Measurements from ENCODE around the gene GRIPAP1. TPM values are rescaled to one million over a fixed set of nuclear protein-coding genes. Genes with fewer than 3 reads are reported as not detected.

GRIPAP1 gene
- total and polyA plus RNA-seq, 5 donors = 20.6 to 34.1 (median 26.6) TPM

Other genes starting within 250 kb of the GRIPAP1 start
- not detected for gene GLOD5, start 240.5 kb downstream of the GRIPAP1 start, total RNA-seq
- gene GLOD5, start 240.5 kb downstream of the GRIPAP1 start, polyA plus RNA-seq = not detected
- not detected for gene GATA1, start 215.7 kb downstream of the GRIPAP1 start, total RNA-seq
- not detected for gene GATA1, start 215.7 kb downstream of the GRIPAP1 start, polyA plus RNA-seq
- gene HDAC6, start 200.2 kb downstream of the GRIPAP1 start, total RNA-seq = 10 to 100 TPM; 42.6 to 56.7 (median 50.5) TPM
- gene HDAC6, start 200.2 kb downstream of the GRIPAP1 start, polyA plus RNA-seq = 41.5 TPM
- gene ERAS, start 175.8 kb downstream of the GRIPAP1 start, total RNA-seq = not detected
- not detected for gene ERAS, start 175.8 kb downstream of the GRIPAP1 start, polyA plus RNA-seq
- gene PCSK1N, start 166.7 kb downstream of the GRIPAP1 start, total RNA-seq = 1 to 10 TPM; 1.6 to 8.3 (median 4.9) TPM
- gene PCSK1N, start 166.7 kb downstream of the GRIPAP1 start, polyA plus RNA-seq = 9.6 TPM
- gene TIMM17B, start 104.5 kb downstream of the GRIPAP1 start, total RNA-seq = 10 to 100 TPM; 45.3 to 68.2 (median 59.7) TPM
- gene TIMM17B, start 104.5 kb downstream of the GRIPAP1 start, polyA plus RNA-seq = 74.4 TPM
- gene PQBP1, start 104.3 kb downstream of the GRIPAP1 start, total RNA-seq = 10 to 100 TPM; 59.8 to 72.6 (median 69.8) TPM
- gene PQBP1, start 104.3 kb downstream of the GRIPAP1 start, polyA plus RNA-seq = 78.6 TPM
- 10 to 100 TPM in 3 of 4 donors, 1 to 10 TPM in 1; 9.9 to 16.7 (median 13.2) TPM for gene SLC35A2, start 90.6 kb downstream of the GRIPAP1 start, total RNA-seq
- gene SLC35A2, start 90.6 kb downstream of the GRIPAP1 start, polyA plus RNA-seq = 10.4 TPM
- gene PIM2, start 83.2 kb downstream of the GRIPAP1 start, total RNA-seq = 1 to 10 TPM; 3.6 to 6.6 (median 5.7) TPM
- gene PIM2, start 83.2 kb downstream of the GRIPAP1 start, polyA plus RNA-seq = 4.3 TPM
- gene OTUD5, start 44.7 kb downstream of the GRIPAP1 start, total RNA-seq = 10 to 100 TPM; 22.7 to 27.3 (median 24.9) TPM
- gene OTUD5, start 44.7 kb downstream of the GRIPAP1 start, polyA plus RNA-seq = 19.9 TPM
- 1 to 10 TPM; 1.3 to 1.6 (median 1.5) TPM for gene KCND1, start 30.4 kb downstream of the GRIPAP1 start, total RNA-seq
- gene KCND1, start 30.4 kb downstream of the GRIPAP1 start, polyA plus RNA-seq = 0.97 TPM
- gene TFE3, start 41.1 kb upstream of the GRIPAP1 start, total RNA-seq = 10 to 100 TPM; 26.4 to 37.8 (median 28.3) TPM
- 21.4 TPM for gene TFE3, start 41.1 kb upstream of the GRIPAP1 start, polyA plus RNA-seq
- 1 to 10 TPM; 1.6 to 2.7 (median 1.9) TPM for gene CCDC120, start 56.7 kb upstream of the GRIPAP1 start, total RNA-seq
- gene CCDC120, start 56.7 kb upstream of the GRIPAP1 start, polyA plus RNA-seq = 1.2 TPM
- gene PRAF2, start 71.7 kb upstream of the GRIPAP1 start, total RNA-seq = 10 to 100 TPM; 14.2 to 20.2 (median 17.6) TPM
- gene PRAF2, start 71.7 kb upstream of the GRIPAP1 start, polyA plus RNA-seq = 23.4 TPM
- 10 to 100 TPM; 70.0 to 81.1 (median 79.8) TPM for gene WDR45, start 77.6 kb upstream of the GRIPAP1 start, total RNA-seq
- gene WDR45, start 77.6 kb upstream of the GRIPAP1 start, polyA plus RNA-seq = 82.5 TPM
- gene GPKOW, start 121.5 kb upstream of the GRIPAP1 start, total RNA-seq = 10 to 100 TPM; 17.4 to 20.1 (median 18.1) TPM
- gene GPKOW, start 121.5 kb upstream of the GRIPAP1 start, polyA plus RNA-seq = 14.2 TPM
- 10 to 100 TPM in 3 of 4 donors, 1 to 10 TPM in 1; 9.0 to 16.6 (median 15.4) TPM for gene MAGIX, start 160.5 kb upstream of the GRIPAP1 start, total RNA-seq
- 16.5 TPM for gene MAGIX, start 160.5 kb upstream of the GRIPAP1 start, polyA plus RNA-seq
- gene PLP2, start 169.6 kb upstream of the GRIPAP1 start, total RNA-seq = 10 to 100 TPM; 83.0 to 96.4 (median 87.0) TPM
- gene PLP2, start 169.6 kb upstream of the GRIPAP1 start, polyA plus RNA-seq = 89.0 TPM
- 10 to 100 TPM in 3 of 4 donors, 1 to 10 TPM in 1; 9.0 to 12.1 (median 11.0) TPM for gene PRICKLE3, start 184.1 kb upstream of the GRIPAP1 start, total RNA-seq
- gene PRICKLE3, start 184.1 kb upstream of the GRIPAP1 start, polyA plus RNA-seq = 8.5 TPM
- 1 to 10 TPM; 2.1 to 3.1 (median 2.4) TPM for gene SYP, start 197.9 kb upstream of the GRIPAP1 start, total RNA-seq
- 3.0 TPM for gene SYP, start 197.9 kb upstream of the GRIPAP1 start, polyA plus RNA-seq
- under 1 TPM; 0.17 to 0.78 (median 0.19) TPM for gene CACNA1F, start 231.1 kb upstream of the GRIPAP1 start, total RNA-seq
- 0.09 TPM for gene CACNA1F, start 231.1 kb upstream of the GRIPAP1 start, polyA plus RNA-seq
- 10 to 100 TPM in 3 of 4 donors, 1 to 10 TPM in 1; 9.2 to 13.7 (median 12.2) TPM for gene CCDC22, start 233.2 kb upstream of the GRIPAP1 start, total RNA-seq
- 8.5 TPM for gene CCDC22, start 233.2 kb upstream of the GRIPAP1 start, polyA plus RNA-seq